HG03066 (cell line): ENCODE results near the gene POC5.

Experiments
- ATAC-seq: cut with Tn5 transposase; IDR thresholded peaks from one replicate; pipeline ENCODE4 v1.9.1; 2021; ENCODE audit warnings: low read depth; ENCODE audit not compliant: unreplicated experiment

Gene POC5

GRCh38 chr5:75662061-75662460 lies 55.2 kb downstream of the POC5 start:
- ATAC-seq: no peak

- no peak for ATAC-seq
Observed at GRCh38 chr5:75660678-75661465, 56.4 kb downstream of the POC5 start.

GRCh38 chr5:75659791-75660450 lies 57.3 kb downstream of the POC5 start:
- ATAC-seq: no peak

- no peak for ATAC-seq
Observed at GRCh38 chr5:75656311-75657003, 60.8 kb downstream of the POC5 start.

GRCh38 chr5:75654693-75655295 lies 62.4 kb downstream of the POC5 start:
- ATAC-seq: no peak

- no peak for ATAC-seq
Observed at GRCh38 chr5:75653521-75653920, 63.7 kb downstream of the POC5 start.

- ATAC-seq: no peak
Observed at GRCh38 chr5:75651575-75652238, 65.5 kb downstream of the POC5 start.

GRCh38 chr5:75648712-75649111 lies 68.5 kb downstream of the POC5 start:
- no peak for ATAC-seq

GRCh38 chr5:75640826-75641225 lies 76.4 kb downstream of the POC5 start:
- no peak for ATAC-seq

- ATAC-seq: no peak
Observed at GRCh38 chr5:75640395-75640794, 76.8 kb downstream of the POC5 start.

- ATAC-seq: no peak
Observed at GRCh38 chr5:75639535-75640311, 77.5 kb downstream of the POC5 start.

- ATAC-seq: no peak
Observed at GRCh38 chr5:75637949-75638348, 79.3 kb downstream of the POC5 start.

GRCh38 chr5:75632321-75632720 lies 84.9 kb downstream of the POC5 start:
- no peak for ATAC-seq

GRCh38 chr5:75630875-75631274 lies 86.4 kb downstream of the POC5 start:
- ATAC-seq: no peak

- ATAC-seq: no peak
Observed at GRCh38 chr5:75627801-75628200, 89.4 kb downstream of the POC5 start.

GRCh38 chr5:75626959-75627358 lies 90.3 kb downstream of the POC5 start:
- no peak for ATAC-seq
